Lung (tissue), 12 donors: Measurements from ENCODE around the gene SAMD4A. TPM values are rescaled to one million over a fixed set of nuclear protein-coding genes. Genes with fewer than 3 reads are reported as not detected.

Experiments
- ATAC-seq: fragments of 200-7000 bp; cut with Tn5 transposase; one replicate; pipeline ENCODE4 v1.9.1; 2020; ENCODE audit warnings: moderate number of reproducible peaks; ENCODE audit not compliant: insufficient read depth, low FRiP score
- DNase-seq, 3 donors: peaks; one replicate each; pipeline ENCODE4 v3.0.0-alpha.2; 2013 to 2017
- H3K27ac ChIP-seq, 2 donors: one replicate each; pipeline ENCODE4 v1.5.1; 2013; ENCODE audit warnings: mild to moderate bottlenecking in 2 of 2, moderate library complexity in 2 of 2, control low read depth in 1 of 2, inconsistent platforms in 1 of 2, low read depth in 1 of 2, low read length in 1 of 2
- H3K27me3 ChIP-seq, 3 donors: one replicate each; pipeline ENCODE4 v1.5.1; 2013; ENCODE audit warnings: low read length in 2 of 3; ENCODE audit not compliant: control insufficient read depth in 3 of 3, insufficient read depth in 3 of 3
- H3K36me3 ChIP-seq, 4 donors: one replicate each; pipeline ENCODE4 v1.5.1; 2013; ENCODE audit warnings: low read length in 4 of 4, mild to moderate bottlenecking in 1 of 4, moderate library complexity in 1 of 4; ENCODE audit not compliant: control insufficient read depth in 4 of 4, insufficient read depth in 4 of 4
- H3K4me1 ChIP-seq, 5 donors: one replicate each; pipeline ENCODE4 v1.5.1; 2013; ENCODE audit warnings: low read length in 5 of 5, mild to moderate bottlenecking in 2 of 5, moderate library complexity in 1 of 5; ENCODE audit not compliant: control insufficient read depth in 5 of 5, insufficient read depth in 5 of 5
- H3K4me3 ChIP-seq: one replicate; pipeline ENCODE4 v1.5.1; 2013; ENCODE audit warnings: mild to moderate bottlenecking, control low read depth, moderate library complexity
- H3K9ac ChIP-seq, 2 donors: one replicate each; pipeline ENCODE4 v1.5.1; 2013; ENCODE audit warnings: low read length in 2 of 2, control low read depth in 1 of 2; ENCODE audit not compliant: insufficient read depth in 1 of 2
- H3K9me3 ChIP-seq, 4 donors: one replicate each; pipeline ENCODE4 v1.5.1; 2013; ENCODE audit warnings: low read length in 3 of 4, mild to moderate bottlenecking in 1 of 4, moderate library complexity in 1 of 4; ENCODE audit not compliant: control insufficient read depth in 4 of 4, insufficient read depth in 3 of 4
- WGBS, 2 donors: extraction: QIAGEN DNeasy Blood & Tissue Kit; methylation state at CpG; one replicate each; pipeline ENCODE4 v1.1.7; 2013; 5-methylcytosine and 5-hydroxymethylcytosine counted together
- polyA plus RNA-seq, 2 donors: library from polyadenylated mRNA; stranded (reverse); fragments of 200-250 nt; gene quantifications; one replicate each; pipeline ENCODE4 v1.2.1, GENCODE V29; 2013
- total RNA-seq, 2 donors: library from RNA; depleted of rRNA in 1 of 2; stranded (reverse); fragments of >200 nt in 1 of 2; gene quantifications; one replicate each; pipeline ENCODE4 v1.2.1, GENCODE V29; 2014 to 2021
- TF ChIP-seq, protein P1 (sequence below): IDR thresholded peaks from 2 replicates; pipeline ENCODE4 v1.5.1; 2012; ENCODE audit warnings: mild to moderate bottlenecking; ENCODE audit errors: control extremely low read depth, extremely low read depth
- donor health status: control.
- donor health status: control.
- donor health status: Bipolar disorder and iron deficiency.
- donor health status: healthy.
- donor health status: DM: yes; HTN: yes; CAD: no.

SAMD4A gene
- total and polyA plus RNA-seq, 4 donors, result 5.8 to 26.6 (median 16.2) TPM

GRCh38 chr14:54794159-54794558 is 227.2 kb downstream of the SAMD4A start:
- TF ChIP-seq, protein P1, sequence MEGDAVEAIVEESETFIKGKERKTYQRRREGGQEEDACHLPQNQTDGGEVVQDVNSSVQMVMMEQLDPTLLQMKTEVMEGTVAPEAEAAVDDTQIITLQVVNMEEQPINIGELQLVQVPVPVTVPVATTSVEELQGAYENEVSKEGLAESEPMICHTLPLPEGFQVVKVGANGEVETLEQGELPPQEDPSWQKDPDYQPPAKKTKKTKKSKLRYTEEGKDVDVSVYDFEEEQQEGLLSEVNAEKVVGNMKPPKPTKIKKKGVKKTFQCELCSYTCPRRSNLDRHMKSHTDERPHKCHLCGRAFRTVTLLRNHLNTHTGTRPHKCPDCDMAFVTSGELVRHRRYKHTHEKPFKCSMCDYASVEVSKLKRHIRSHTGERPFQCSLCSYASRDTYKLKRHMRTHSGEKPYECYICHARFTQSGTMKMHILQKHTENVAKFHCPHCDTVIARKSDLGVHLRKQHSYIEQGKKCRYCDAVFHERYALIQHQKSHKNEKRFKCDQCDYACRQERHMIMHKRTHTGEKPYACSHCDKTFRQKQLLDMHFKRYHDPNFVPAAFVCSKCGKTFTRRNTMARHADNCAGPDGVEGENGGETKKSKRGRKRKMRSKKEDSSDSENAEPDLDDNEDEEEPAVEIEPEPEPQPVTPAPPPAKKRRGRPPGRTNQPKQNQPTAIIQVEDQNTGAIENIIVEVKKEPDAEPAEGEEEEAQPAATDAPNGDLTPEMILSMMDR, result no peak
- peaks cover 0 to 9% (median 7%) of the 10 kb centered on the region in 4 donors for H3K36me3 ChIP-seq
- no peak overlapping the region for H3K27ac ChIP-seq
- H3K9me3 ChIP-seq, result peaks cover 0 to 8% (median under 1%) of the 10 kb centered on the region in 4 donors
- H3K4me1 ChIP-seq, result no peaks in the 10 kb centered on the region
- DNase-seq, result peak in 1 of 3 donors; percentile 21
- no peak for ATAC-seq
- no peaks in the 10 kb centered on the region for H3K27me3 ChIP-seq
- no peak overlapping the region for H3K4me3 ChIP-seq
- H3K9ac ChIP-seq, result no peak overlapping the region
- 43 to 74% methylated on average over 1 of the region's 1 CpG for WGBS, 2 donors

- peaks cover 0 to 5% (median 4%) of the 10 kb centered on the region in 4 donors for H3K36me3 ChIP-seq
- H3K9ac ChIP-seq, result no peak overlapping the region
- no peak for DNase-seq
- H3K4me1 ChIP-seq, result no peaks in the 10 kb centered on the region
- TF ChIP-seq, protein P1, result no peak
- no peak overlapping the region for H3K27ac ChIP-seq
- ATAC-seq, result no peak
- no peaks in the 10 kb centered on the region for H3K27me3 ChIP-seq
- 93 to 95% methylated on average over 3 of the region's 3 CpGs for WGBS, 2 donors
- no peak overlapping the region for H3K4me3 ChIP-seq
- peaks cover 0 to 8% (median under 1%) of the 10 kb centered on the region in 4 donors for H3K9me3 ChIP-seq
Observed at GRCh38 chr14:54794796-54795195, 227.9 kb downstream of the SAMD4A start.

- no peaks in the 10 kb centered on the region for H3K27me3 ChIP-seq
- DNase-seq (no peak), ATAC-seq (no peak)
- peaks cover 0 to 8% (median under 1%) of the 10 kb centered on the region in 4 donors for H3K9me3 ChIP-seq
- H3K9ac ChIP-seq, result no peak overlapping the region
- no peak overlapping the region for H3K27ac ChIP-seq
- TF ChIP-seq, protein P1, result no peak
- no peaks in the 10 kb centered on the region for H3K4me1 ChIP-seq
- H3K36me3 ChIP-seq, result peaks cover 0 to 2% (median 0%) of the 10 kb centered on the region in 4 donors
- no peak overlapping the region for H3K4me3 ChIP-seq
Observed at GRCh38 chr14:54796961-54797360, 230.0 kb downstream of the SAMD4A start.

GRCh38 chr14:54797556-54797955 is 230.6 kb downstream of the SAMD4A start:
- Histone ChIP-seq H3K4me1 (no peaks in the 10 kb centered on the region), H3K4me3 (no peak overlapping the region), H3K9ac (no peak overlapping the region), H3K36me3 (no peaks in the 10 kb centered on the region), H3K27ac (no peak overlapping the region), H3K27me3 (no peaks in the 10 kb centered on the region), H3K9me3 (peaks cover 0 to 8% (median under 1%) of the 10 kb centered on the region in 4 donors)
- TF ChIP-seq, protein P1, result no peak
- ATAC-seq (no peak), DNase-seq (peak in 1 of 3 donors; percentile 1)
- 87 to 88% methylated on average over 6 of the region's 6 CpGs for WGBS, 2 donors
